Measurements from ENCODE around the gene TMEM53. TPM values are rescaled to one million over a fixed set of nuclear protein-coding genes. Genes with fewer than 3 reads are reported as not detected.

Gene TMEM53
- total and polyA plus RNA-seq, 2 of the 8 experiments (the other 6 are each of a cell fraction or from before 2014, with no cell fraction given) = 6.7 to 27.9 TPM

- H3K4me2 ChIP-seq (ENCODE audit: insufficient read depth in 1 of 2, low read depth in 2 of 2, low read length in 2 of 2) = no peak overlapping the region
- H3K36me3 ChIP-seq (ENCODE audit: control insufficient read depth in 2 of 4, insufficient read depth in 4 of 4, low read length in 3 of 4) = no peaks in the 10 kb centered on the region
- H2BK12ac ChIP-seq (ENCODE audit: low read depth, low read length) = no peak overlapping the region
- H4K8ac ChIP-seq (ENCODE audit: extremely low read depth, insufficient read depth, low read length) = no peak overlapping the region
- DNase-seq (ENCODE audit: low read depth in 1 of 2, low spot score in 2 of 2) = no peak
- no peak overlapping the region for H2BK20ac ChIP-seq (ENCODE audit: low read length)
- TF ChIP-seq CHD2 (IDR thresholded peaks at IDR 0.05; ENCODE audit: low read length) = no peak
- no peak for TF ChIP-seq TCF12 (IDR thresholded peaks at IDR 0.05; ENCODE audit: low read depth, low read length)
- TF ChIP-seq EGR1 (IDR thresholded peaks at IDR 0.05; ENCODE audit: borderline replicate concordance, low read depth, low read length) = no peak
- no peak for TF ChIP-seq RXRA (IDR thresholded peaks at IDR 0.05; ENCODE audit: insufficient read depth, low read depth, low read length)
- TF ChIP-seq BCL11A (IDR thresholded peaks at IDR 0.05; ENCODE audit: low read depth in 2 of 2, low read length in 2 of 2) = no peak
- TF ChIP-seq TBP (IDR thresholded peaks at IDR 0.05; ENCODE audit: low read depth, low read length) = no peak
- H3K14ac ChIP-seq (ENCODE audit: insufficient read length) = no peak overlapping the region
- no peaks in the 10 kb centered on the region for H3K79me2 ChIP-seq (ENCODE audit: control insufficient read depth in 1 of 2, insufficient read depth in 2 of 2, low read length in 2 of 2)
- H2AFZ ChIP-seq (ENCODE audit: low read length) = no peak overlapping the region
- 92% methylated on average over 4 of the region's 4 CpGs; no CpG with 5 or more reads in 1 of the 2 experiments for WGBS, 2 experiments (ENCODE audit: extremely low coverage in 1 of 2, insufficient coverage in 1 of 2, insufficient read length in 1 of 2, insufficient replicate concordance in 2 of 2, low coverage in 1 of 2, low lambda C conversion rate in 2 of 2, missing lambda C conversion rate in 1 of 2)
- no peaks in the 10 kb centered on the region for H3K9me3 ChIP-seq (ENCODE audit: insufficient read depth in 2 of 2, low read depth in 1 of 2, low read length in 1 of 2)
- no peak overlapping the region for H3K27ac ChIP-seq (ENCODE audit: low read depth, low read length)
- H2BK120ac ChIP-seq (replicated peaks; ENCODE audit: low read depth, low read length) = no peak overlapping the region
- H2BK5ac ChIP-seq (ENCODE audit: low read depth, low read length) = no peak overlapping the region
- H4K91ac ChIP-seq (replicated peaks; ENCODE audit: insufficient read length, low read length) = no peak overlapping the region
- H3K18ac ChIP-seq (ENCODE audit: extremely low read depth, low read length) = no peak overlapping the region
- H3K9ac ChIP-seq (replicated peaks in 1 of 4; ENCODE audit: extremely low read depth in 1 of 4, low read depth in 3 of 4, low read length in 3 of 4) = no peak overlapping the region
- no peak overlapping the region for H3K4ac ChIP-seq (replicated peaks; ENCODE audit: insufficient read length, low read depth, low read length)
- H3K4me1 ChIP-seq (replicated peaks in 1 of 4; ENCODE audit: control insufficient read depth in 3 of 4, insufficient read depth in 4 of 4, low read length in 3 of 4) = no peaks in the 10 kb centered on the region
- no peak overlapping the region for H3K56ac ChIP-seq (replicated peaks; ENCODE audit: insufficient read length, low read depth, low read length)
- no peak overlapping the region for H2AK5ac ChIP-seq (ENCODE audit: low read depth, low read length)
- no peak overlapping the region for H3K23ac ChIP-seq (ENCODE audit: insufficient read length)
- H4K20me1 ChIP-seq (replicated peaks in 1 of 2; ENCODE audit: control insufficient read depth in 1 of 2, insufficient read depth in 2 of 2, low read length in 2 of 2) = no peaks in the 10 kb centered on the region
- no peak for FAIRE-seq
- CTCF ChIA-PET (ENCODE audit: partially characterized antibody) = interaction anchor here (0.6 to 10.2 kb wide), 13 partner anchors 8 to 361 kb away, joined by 3 to 107 read pairs (median 4); partner anchors contain the start of gene RNU5D-1
- H3K27me3 ChIP-seq (replicated peaks in 1 of 4; ENCODE audit: control insufficient read depth in 3 of 4, extremely low read depth in 1 of 4, insufficient read depth in 3 of 4, low read length in 3 of 4) = no peaks in the 10 kb centered on the region
- no peaks in the 10 kb centered on the region for H3K79me1 ChIP-seq (ENCODE audit: low read depth, low read length)
- H3K4me3 ChIP-seq (ENCODE audit: extremely low read depth in 1 of 4, insufficient read depth in 2 of 4, low read depth in 3 of 4, low read length in 4 of 4) = no peak overlapping the region
- POLR2A ChIA-PET (ENCODE audit: partially characterized antibody) = interaction anchor here (1.0 to 22.5 kb wide), 4 partner anchors 13 to 102 kb away, joined by 3 to 428 read pairs (median 8); partner anchors contain the start of genes BEST4, RNU5D-1 and RPS8
- H3K23me2 ChIP-seq (ENCODE audit: low read depth, low read length) = no peaks in the 10 kb centered on the region
- H2BK15ac ChIP-seq (ENCODE audit: low read length) = no peak overlapping the region
- H4K5ac ChIP-seq (ENCODE audit: insufficient read length, low read depth, low read length) = no peak overlapping the region
Observed at GRCh38 chr1:44717156-44717555, 42.9 kb upstream of the TMEM53 start.

Measured in H1 (cell line).